HepG2 (cell line): ENCODE results near the gene PTPRN. TPM values are rescaled to one million over a fixed set of nuclear protein-coding genes. Genes with fewer than 3 reads are reported as not detected.

Experiments used
- EHMT2 ChIP-seq: fragments of 200-600 bp; sonication (generic); IDR thresholded peaks from 2 replicates; pipeline ENCODE4 v1.7.0; 2017; ENCODE audit warnings: antibody characterized with exemption, low read depth, low read length, borderline replicate concordance
- ELF3 ChIP-seq: IDR thresholded peaks from 2 replicates; pipeline ENCODE4 v1.6.1; 2016; ENCODE audit warnings: missing genetic modification reagents, missing compliant biosample characterization
- FOSL1 ChIP-seq: sonication (generic); formaldehyde crosslinking; IDR thresholded peaks from 2 replicates; pipeline ENCODE4 v1.9.0; 2021; ENCODE audit warnings: missing genetic modification reagents, borderline replicate concordance
- FOXO1 ChIP-seq: sonication (generic); formaldehyde crosslinking; IDR thresholded peaks from 2 replicates; pipeline ENCODE4 v1.4.0; 2020; ENCODE audit warnings: missing genetic modification reagents
- GFI1 ChIP-seq: sonication (generic); formaldehyde crosslinking; IDR thresholded peaks from 2 replicates; pipeline ENCODE4 v1.5.0; 2020; ENCODE audit warnings: missing genetic modification reagents, mild to moderate bottlenecking, borderline replicate concordance
- IRX3 ChIP-seq: sonication (generic); formaldehyde crosslinking; IDR thresholded peaks from 2 replicates; pipeline ENCODE4 v1.8.1; 2023; ENCODE audit warnings: mild to moderate bottlenecking, low read depth, missing genetic modification reagents, borderline replicate concordance
- KMT2A ChIP-seq: sonication (generic); formaldehyde crosslinking; IDR thresholded peaks from 2 replicates; pipeline ENCODE4 v1.4.0; 2020; ENCODE audit warnings: missing genetic modification reagents
- LCORL ChIP-seq, 2 experiments: fragments of 450-650 bp in 1 of 2; sonication (generic) in 1 of 2; formaldehyde crosslinking in 1 of 2; IDR thresholded peaks; 2 replicates each; pipeline versions ENCODE4 v1.5.0 to v1.6.1; 2017 to 2020; ENCODE audit warnings: antibody characterized with exemption in 1 of 2, missing genetic modification reagents in 1 of 2
- NR1H2 ChIP-seq: sonication (generic); formaldehyde crosslinking; IDR thresholded peaks from 2 replicates; pipeline ENCODE4 v1.8.1; 2022; ENCODE audit warnings: low read depth, missing genetic modification reagents, borderline replicate concordance
- RAD51 ChIP-seq: fragments of 450-650 bp; IDR thresholded peaks from 2 replicates; pipeline ENCODE4 v1.6.1; 2016; ENCODE audit warnings: borderline replicate concordance
- SMAD1 ChIP-seq: sonication (generic); formaldehyde crosslinking; IDR thresholded peaks from 2 replicates; pipeline ENCODE4 v1.4.0; 2020; ENCODE audit warnings: missing genetic modification reagents, low read depth, mild to moderate bottlenecking, borderline replicate concordance
- SRY ChIP-seq: sonication (generic); formaldehyde crosslinking; IDR thresholded peaks from 2 replicates; pipeline ENCODE4 v1.8.0; 2022; ENCODE audit warnings: mild to moderate bottlenecking, missing genetic modification reagents
- ZKSCAN1 ChIP-seq: fragments of 150-350 bp; IDR thresholded peaks from 2 replicates; pipeline ENCODE4 v1.6.1; 2014; ENCODE audit warnings: low read length
- ZNF180 ChIP-seq: sonication (generic); formaldehyde crosslinking; IDR thresholded peaks from 2 replicates; pipeline ENCODE4 v1.4.0; 2020; ENCODE audit warnings: low read depth, missing genetic modification reagents, borderline replicate concordance
- ZNF7 ChIP-seq: IDR thresholded peaks from 2 replicates; pipeline ENCODE4 v1.6.1; 2016; ENCODE audit warnings: missing biosample characterization, missing genetic modification reagents
- ZSCAN20 ChIP-seq: sonication (generic); formaldehyde crosslinking; IDR thresholded peaks from 2 replicates; pipeline ENCODE4 v1.4.0; 2020; ENCODE audit warnings: missing genetic modification reagents, mild to moderate bottlenecking, borderline replicate concordance
- polyA plus RNA-seq, 8 experiments: library from polyadenylated mRNA; depleted of rRNA in 3 of 8; stranded (reverse) in 7 of 8; unstranded in 1 of 8; fragments of >200 nt; fragmentation: Illumina TruSeq in 4 of 8; extraction: Trizol in 4 of 8; gene quantifications; 2 replicates each; pipeline versions ENCODE4 v1.2.1 to v1.2.3, GENCODE V29; 2011 to 2016; ENCODE audit warnings: low read depth in 4 of 8, missing spikeins in 1 of 8, mixed read lengths in 1 of 8; ENCODE audit not compliant: insufficient read depth in 1 of 8
- total RNA-seq, 5 experiments: library from RNA; depleted of rRNA; stranded (reverse); fragments of >200 nt; fragmentation: Illumina TruSeq; extraction: Trizol; gene quantifications; 2 replicates each; pipeline ENCODE4 v1.2.3, GENCODE V29; 2016; ENCODE audit warnings: low read depth in 1 of 5
- TF ChIP-seq, protein P1 (sequence below): sonication (generic); formaldehyde crosslinking; IDR thresholded peaks from 2 replicates; pipeline ENCODE4 v1.5.0; 2020; ENCODE audit warnings: missing genetic modification reagents
- TF ChIP-seq, protein P2 (sequence below): sonication (generic); formaldehyde crosslinking; IDR thresholded peaks from 2 replicates; pipeline ENCODE4 v1.8.1; 2022; ENCODE audit warnings: mild to moderate bottlenecking, missing genetic modification reagents
- TF ChIP-seq, protein P3 (sequence below): sonication (generic); formaldehyde crosslinking; IDR thresholded peaks from 2 replicates; pipeline ENCODE4 v1.4.0; 2020; ENCODE audit warnings: missing genetic modification reagents
- TF ChIP-seq, protein P4 (sequence below): IDR thresholded peaks from 2 replicates; pipeline ENCODE4 v1.6.1; 2016; ENCODE audit warnings: low read depth

The PTPRN gene
- total and polyA plus RNA-seq, 2 of the 13 experiments (the other 11 are each of a cell fraction or from before 2014, with no cell fraction given) = 0.26 TPM; not detected in 1

DNA sequence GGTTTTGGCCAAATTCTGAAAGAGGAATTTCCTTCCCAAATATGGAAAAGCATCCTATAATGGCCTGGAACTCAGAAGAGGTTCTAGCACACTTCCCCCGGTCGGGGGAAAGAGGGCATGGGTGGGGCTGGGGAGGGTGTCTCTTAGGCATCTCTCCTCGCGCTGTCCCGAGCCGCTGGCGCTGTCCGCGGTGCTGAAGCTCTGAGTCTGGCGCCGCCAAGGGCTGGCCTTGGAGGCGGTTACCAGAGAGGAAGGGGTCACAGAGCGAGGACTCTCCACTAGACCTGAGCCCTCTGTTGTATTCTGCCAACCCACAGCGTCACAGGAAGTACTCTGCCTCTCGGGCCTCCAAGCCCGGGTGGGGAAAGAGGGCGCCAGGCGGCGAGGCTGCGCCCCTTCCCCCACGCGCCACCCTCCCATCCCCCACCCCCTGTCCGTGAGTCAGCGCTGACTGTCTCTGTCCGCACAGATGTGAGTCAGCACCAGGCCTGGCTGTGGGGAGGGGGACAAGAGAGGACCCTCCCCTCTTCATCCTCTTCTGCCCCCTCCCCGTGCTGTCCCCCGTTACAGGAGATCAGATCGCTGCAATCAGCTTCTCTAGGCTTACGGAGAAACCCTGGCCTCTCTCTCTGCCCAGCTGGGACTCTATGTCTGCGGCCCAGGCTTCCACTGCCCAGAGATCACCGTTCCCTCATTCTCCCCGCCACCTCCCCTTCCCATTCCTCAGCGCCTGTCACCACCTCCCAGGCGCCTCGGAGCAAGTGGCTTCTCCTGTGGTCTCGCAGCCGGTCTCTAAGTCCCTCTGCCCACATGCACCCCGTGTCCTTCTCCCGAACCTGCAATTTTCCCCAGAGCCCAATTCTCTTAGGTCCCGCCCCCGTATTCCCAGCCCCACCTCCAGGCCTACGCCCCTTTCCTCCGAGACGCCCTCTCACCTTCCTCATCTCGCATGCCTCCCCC, 779 bp downstream of the PTPRN start (continued):
- TF ChIP-seq ELF3 (CRISPR knock-in tag) (peak; percentile 81), ZSCAN20 (CRISPR knock-in tag) (peak; percentile 98), EHMT2 (peak; percentile 95; the same call in 1 of the 2 replicates), ZNF7 (CRISPR knock-in tag) (peak; percentile 69), RAD51 (no peak), ZNF180 (CRISPR knock-in tag) (no peak; the same call in 1 of the 2 replicates), IRX3 (CRISPR knock-in tag) (peak; percentile 88; the same call in 1 of the 2 replicates), FOXO1 (peak; percentile 83), KMT2A (CRISPR knock-in tag) (peak; percentile 74; the same call in 1 of the 2 replicates), SRY (CRISPR knock-in tag) (peak; percentile 99), FOSL1 (CRISPR knock-in tag) (peak; percentile 38; the same call in 1 of the 2 replicates), LCORL (IDR thresholded peaks at IDR 0.05) (no peak), LCORL (CRISPR knock-in tag; IDR thresholded peaks at IDR 0.05) (0 out of 2 replicates have a peak, but pooled peaks have one; percentile 23), ZKSCAN1 (no peak), GFI1 (CRISPR knock-in tag) (peak; percentile 66), SMAD1 (CRISPR knock-in tag) (no peak), NR1H2 (CRISPR knock-in tag) (no peak; the same call in 1 of the 2 replicates)
- TF ChIP-seq, protein P1, sequence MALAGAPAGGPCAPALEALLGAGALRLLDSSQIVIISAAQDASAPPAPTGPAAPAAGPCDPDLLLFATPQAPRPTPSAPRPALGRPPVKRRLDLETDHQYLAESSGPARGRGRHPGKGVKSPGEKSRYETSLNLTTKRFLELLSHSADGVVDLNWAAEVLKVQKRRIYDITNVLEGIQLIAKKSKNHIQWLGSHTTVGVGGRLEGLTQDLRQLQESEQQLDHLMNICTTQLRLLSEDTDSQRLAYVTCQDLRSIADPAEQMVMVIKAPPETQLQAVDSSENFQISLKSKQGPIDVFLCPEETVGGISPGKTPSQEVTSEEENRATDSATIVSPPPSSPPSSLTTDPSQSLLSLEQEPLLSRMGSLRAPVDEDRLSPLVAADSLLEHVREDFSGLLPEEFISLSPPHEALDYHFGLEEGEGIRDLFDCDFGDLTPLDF (CRISPR knock-in tag) = peak; percentile 75
- TF ChIP-seq, protein P2, sequence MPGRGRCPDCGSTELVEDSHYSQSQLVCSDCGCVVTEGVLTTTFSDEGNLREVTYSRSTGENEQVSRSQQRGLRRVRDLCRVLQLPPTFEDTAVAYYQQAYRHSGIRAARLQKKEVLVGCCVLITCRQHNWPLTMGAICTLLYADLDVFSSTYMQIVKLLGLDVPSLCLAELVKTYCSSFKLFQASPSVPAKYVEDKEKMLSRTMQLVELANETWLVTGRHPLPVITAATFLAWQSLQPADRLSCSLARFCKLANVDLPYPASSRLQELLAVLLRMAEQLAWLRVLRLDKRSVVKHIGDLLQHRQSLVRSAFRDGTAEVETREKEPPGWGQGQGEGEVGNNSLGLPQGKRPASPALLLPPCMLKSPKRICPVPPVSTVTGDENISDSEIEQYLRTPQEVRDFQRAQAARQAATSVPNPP = no peak
- TF ChIP-seq, protein P3, sequence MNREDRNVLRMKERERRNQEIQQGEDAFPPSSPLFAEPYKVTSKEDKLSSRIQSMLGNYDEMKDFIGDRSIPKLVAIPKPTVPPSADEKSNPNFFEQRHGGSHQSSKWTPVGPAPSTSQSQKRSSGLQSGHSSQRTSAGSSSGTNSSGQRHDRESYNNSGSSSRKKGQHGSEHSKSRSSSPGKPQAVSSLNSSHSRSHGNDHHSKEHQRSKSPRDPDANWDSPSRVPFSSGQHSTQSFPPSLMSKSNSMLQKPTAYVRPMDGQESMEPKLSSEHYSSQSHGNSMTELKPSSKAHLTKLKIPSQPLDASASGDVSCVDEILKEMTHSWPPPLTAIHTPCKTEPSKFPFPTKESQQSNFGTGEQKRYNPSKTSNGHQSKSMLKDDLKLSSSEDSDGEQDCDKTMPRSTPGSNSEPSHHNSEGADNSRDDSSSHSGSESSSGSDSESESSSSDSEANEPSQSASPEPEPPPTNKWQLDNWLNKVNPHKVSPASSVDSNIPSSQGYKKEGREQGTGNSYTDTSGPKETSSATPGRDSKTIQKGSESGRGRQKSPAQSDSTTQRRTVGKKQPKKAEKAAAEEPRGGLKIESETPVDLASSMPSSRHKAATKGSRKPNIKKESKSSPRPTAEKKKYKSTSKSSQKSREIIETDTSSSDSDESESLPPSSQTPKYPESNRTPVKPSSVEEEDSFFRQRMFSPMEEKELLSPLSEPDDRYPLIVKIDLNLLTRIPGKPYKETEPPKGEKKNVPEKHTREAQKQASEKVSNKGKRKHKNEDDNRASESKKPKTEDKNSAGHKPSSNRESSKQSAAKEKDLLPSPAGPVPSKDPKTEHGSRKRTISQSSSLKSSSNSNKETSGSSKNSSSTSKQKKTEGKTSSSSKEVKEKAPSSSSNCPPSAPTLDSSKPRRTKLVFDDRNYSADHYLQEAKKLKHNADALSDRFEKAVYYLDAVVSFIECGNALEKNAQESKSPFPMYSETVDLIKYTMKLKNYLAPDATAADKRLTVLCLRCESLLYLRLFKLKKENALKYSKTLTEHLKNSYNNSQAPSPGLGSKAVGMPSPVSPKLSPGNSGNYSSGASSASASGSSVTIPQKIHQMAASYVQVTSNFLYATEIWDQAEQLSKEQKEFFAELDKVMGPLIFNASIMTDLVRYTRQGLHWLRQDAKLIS (CRISPR knock-in tag) = no peak
- TF ChIP-seq, protein P4, sequence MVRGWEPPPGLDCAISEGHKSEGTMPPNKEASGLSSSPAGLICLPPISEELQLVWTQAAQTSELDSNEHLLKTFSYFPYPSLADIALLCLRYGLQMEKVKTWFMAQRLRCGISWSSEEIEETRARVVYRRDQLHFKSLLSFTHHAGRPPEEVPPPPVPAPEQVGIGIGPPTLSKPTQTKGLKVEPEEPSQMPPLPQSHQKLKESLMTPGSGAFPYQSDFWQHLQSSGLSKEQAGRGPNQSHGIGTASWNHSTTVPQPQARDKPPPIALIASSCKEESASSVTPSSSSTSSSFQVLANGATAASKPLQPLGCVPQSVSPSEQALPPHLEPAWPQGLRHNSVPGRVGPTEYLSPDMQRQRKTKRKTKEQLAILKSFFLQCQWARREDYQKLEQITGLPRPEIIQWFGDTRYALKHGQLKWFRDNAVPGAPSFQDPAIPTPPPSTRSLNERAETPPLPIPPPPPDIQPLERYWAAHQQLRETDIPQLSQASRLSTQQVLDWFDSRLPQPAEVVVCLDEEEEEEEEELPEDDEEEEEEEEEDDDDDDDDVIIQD (CRISPR knock-in tag) = peak; percentile 86
